DMS79 treated with DMSO at 0.1 percent for 48 hours (cell line): Measurements from ENCODE around the gene MANBA.

Experiments used
- DNase-seq: peaks from one replicate; lab custom pipeline; 2025; lab: John Stamatoyannopoulos, UW

Gene MANBA

DNA sequence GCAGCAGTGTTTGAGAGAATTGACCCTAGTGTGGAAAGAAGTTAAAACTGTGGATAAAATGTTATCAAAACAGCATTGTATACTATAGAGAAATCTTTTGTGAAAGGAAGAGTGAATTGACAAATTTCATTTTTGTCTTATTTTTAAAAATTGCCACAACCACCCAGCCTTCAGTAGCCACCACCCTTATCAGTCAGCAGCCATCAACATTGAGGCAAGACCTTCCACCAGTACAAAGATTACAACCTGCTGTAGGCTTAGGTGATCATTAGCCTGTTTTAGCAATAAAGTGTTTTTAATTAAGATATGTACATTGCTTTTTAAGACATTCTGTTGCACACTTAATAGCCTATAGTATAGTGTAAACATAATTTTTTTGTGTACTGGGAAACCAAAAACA, 168.5 kb downstream of the MANBA start:
- DNase-seq, result no peak

- no peak for DNase-seq
These were observed 171.0 kb downstream of the MANBA start for GRCh38 chr4:102589743-102590142.

GRCh38 chr4:102586644-102587021, 174.1 kb downstream of the MANBA start:
- DNase-seq, result no peak

DNA sequence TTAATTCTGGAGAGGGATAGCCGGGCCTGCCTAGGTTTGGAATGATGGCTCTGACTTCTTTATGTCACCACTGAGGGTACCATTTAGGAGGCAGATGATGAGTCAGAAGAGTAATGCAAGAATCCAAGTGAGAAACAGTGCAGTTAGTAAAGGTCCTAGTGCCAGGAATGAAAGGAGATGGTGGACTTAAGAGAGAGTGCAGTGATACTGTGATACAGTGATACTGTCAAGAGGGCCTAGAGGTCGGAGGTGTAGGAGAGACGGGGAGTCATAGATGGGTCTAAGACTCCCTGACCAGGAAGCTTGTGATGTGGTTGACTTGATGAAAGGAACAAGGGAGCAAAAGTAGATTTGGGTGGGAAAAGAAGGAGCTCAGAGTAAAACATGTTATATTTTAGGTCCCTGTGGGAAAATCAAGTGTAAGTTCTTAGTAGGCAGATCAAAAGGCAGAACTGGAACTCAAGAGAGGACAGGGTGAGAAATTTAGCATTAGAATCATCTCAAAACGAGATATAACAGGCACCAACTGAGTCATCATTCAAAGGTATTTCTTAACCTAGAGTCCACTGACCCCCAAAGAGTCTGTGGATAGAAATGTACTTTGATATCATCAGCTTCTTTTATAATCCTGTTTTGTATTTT, 174.6 kb downstream of the MANBA start:
- no peak for DNase-seq

- no peak for DNase-seq
These were observed 175.4 kb downstream of the MANBA start for GRCh38 chr4:102585329-102585728.

GRCh38 chr4:102584091-102584490, 176.7 kb downstream of the MANBA start:
- DNase-seq, result no peak
